ENCODE measurements around the gene CEP112.

CEP112 gene

DNA sequence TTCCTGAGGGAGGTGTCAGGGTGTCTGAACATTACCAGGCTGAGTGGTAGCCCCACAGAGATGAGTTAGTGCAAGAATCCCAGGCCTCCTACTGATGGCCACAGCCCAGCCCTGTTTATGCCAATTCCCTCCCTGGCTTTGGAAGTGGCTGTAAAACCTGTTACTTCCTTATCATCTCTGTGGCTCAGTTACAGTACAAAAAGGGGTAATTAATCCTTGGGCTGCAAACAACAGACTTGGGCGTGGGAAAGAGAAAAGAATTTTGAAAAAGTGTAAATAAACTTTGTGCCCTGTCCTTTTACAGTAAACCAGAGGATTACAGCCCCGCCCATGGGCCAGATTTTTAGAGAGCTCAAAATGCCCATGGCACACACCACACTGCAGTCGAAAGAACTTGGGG is 557.4 kb downstream of the CEP112 start:
- Histone ChIP-seq H3K27me3 (ENCODE audit: insufficient read depth, low read depth) (no peaks in the 10 kb centered on the region), H3K27ac (no peak overlapping the region), H3K4me1 (ENCODE audit: low read depth, poor library complexity, severe bottlenecking) (no peaks in the 10 kb centered on the region), H3K36me3 (ENCODE audit: insufficient read depth) (no peaks in the 10 kb centered on the region), H3K4me3 (IDR thresholded peaks at IDR 0.05; ENCODE audit: insufficient read depth, low read depth, low read length) (no peak overlapping the region), H3K79me2 (ENCODE audit: insufficient read depth, low read depth) (no peaks in the 10 kb centered on the region), H4K20me1 (ENCODE audit: insufficient read depth) (no peaks in the 10 kb centered on the region), H3K4me2 (no peak overlapping the region), H3K9ac (no peak overlapping the region), H2AFZ (ENCODE audit: low read depth) (no peak overlapping the region)
- TF ChIP-seq CTCF (conservative IDR thresholded peaks at IDR 0.05; ENCODE audit: low read depth, low read length) = no peak

DNA sequence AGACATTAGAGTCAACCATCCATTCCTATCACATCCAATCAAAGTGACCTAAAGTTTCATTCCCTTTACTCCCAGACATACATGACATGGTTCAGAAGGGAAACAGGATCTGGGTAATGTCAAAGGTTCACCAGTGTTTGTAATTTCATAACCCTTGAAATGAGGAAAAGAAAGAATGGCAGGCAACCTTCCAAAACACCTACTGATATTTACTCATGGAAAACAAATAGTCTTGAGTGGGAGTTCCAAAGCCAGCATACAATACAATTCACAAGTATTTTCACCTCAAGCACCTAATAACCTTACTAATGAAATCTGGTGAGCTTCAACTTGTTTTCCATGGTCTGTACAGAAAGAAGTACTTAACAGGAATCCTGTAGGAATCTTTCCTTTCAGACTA is 557.9 kb downstream of the CEP112 start:
- Histone ChIP-seq H3K4me2 (no peak overlapping the region), H3K27ac (no peak overlapping the region), H3K79me2 (ENCODE audit: insufficient read depth, low read depth) (no peaks in the 10 kb centered on the region), H3K4me1 (ENCODE audit: low read depth, poor library complexity, severe bottlenecking) (no peaks in the 10 kb centered on the region), H3K36me3 (ENCODE audit: insufficient read depth) (no peaks in the 10 kb centered on the region), H3K9ac (no peak overlapping the region), H2AFZ (ENCODE audit: low read depth) (no peak overlapping the region), H4K20me1 (ENCODE audit: insufficient read depth) (no peaks in the 10 kb centered on the region), H3K27me3 (ENCODE audit: insufficient read depth, low read depth) (no peaks in the 10 kb centered on the region), H3K4me3 (IDR thresholded peaks at IDR 0.05; ENCODE audit: insufficient read depth, low read depth, low read length) (no peak overlapping the region)
- no peak for TF ChIP-seq CTCF (conservative IDR thresholded peaks at IDR 0.05; ENCODE audit: low read depth, low read length)

GRCh38 chr17:65633146-65633881 is 558.6 kb downstream of the CEP112 start:
- no peak overlapping the region for H2AFZ ChIP-seq (ENCODE audit: low read depth)
- H3K4me3 ChIP-seq (IDR thresholded peaks at IDR 0.05; ENCODE audit: insufficient read depth, low read depth, low read length) = no peak overlapping the region
- no peak overlapping the region for H3K27ac ChIP-seq
- H3K36me3 ChIP-seq (ENCODE audit: insufficient read depth) = no peaks in the 10 kb centered on the region
- no peaks in the 10 kb centered on the region for H4K20me1 ChIP-seq (ENCODE audit: insufficient read depth)
- H3K9ac ChIP-seq = no peak overlapping the region
- no peaks in the 10 kb centered on the region for H3K27me3 ChIP-seq (ENCODE audit: insufficient read depth, low read depth)
- no peaks in the 10 kb centered on the region for H3K79me2 ChIP-seq (ENCODE audit: insufficient read depth, low read depth)
- no peak for TF ChIP-seq CTCF (conservative IDR thresholded peaks at IDR 0.05; ENCODE audit: low read depth, low read length)
- H3K4me2 ChIP-seq = no peak overlapping the region
- H3K4me1 ChIP-seq (ENCODE audit: low read depth, poor library complexity, severe bottlenecking) = no peaks in the 10 kb centered on the region

DNA sequence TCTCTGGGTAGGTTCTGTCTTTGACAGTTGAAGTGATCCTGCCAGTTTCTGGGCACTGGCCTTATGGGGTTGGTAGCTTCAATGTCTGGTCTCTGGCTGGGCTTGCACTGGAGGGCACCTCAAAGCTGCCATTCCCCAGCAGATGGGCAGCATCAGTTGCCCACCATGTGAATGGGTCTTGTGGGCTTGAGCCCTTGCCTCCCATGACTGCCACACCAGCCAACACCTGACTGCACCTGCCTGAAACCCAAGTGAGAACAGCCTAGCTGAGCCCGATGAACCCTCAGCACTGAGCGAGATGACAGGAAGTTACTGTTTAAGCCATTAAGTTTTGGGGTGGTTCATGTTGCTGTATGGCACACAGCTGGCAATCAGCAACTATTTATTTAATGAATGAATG is 561.4 kb downstream of the CEP112 start:
- no peak overlapping the region for H3K4me3 ChIP-seq (IDR thresholded peaks at IDR 0.05; ENCODE audit: insufficient read depth, low read depth, low read length)
- H3K36me3 ChIP-seq (ENCODE audit: insufficient read depth) = no peaks in the 10 kb centered on the region
- TF ChIP-seq CTCF (conservative IDR thresholded peaks at IDR 0.05; ENCODE audit: low read depth, low read length) = no peak
- no peaks in the 10 kb centered on the region for H4K20me1 ChIP-seq (ENCODE audit: insufficient read depth)
- H3K4me2 ChIP-seq = no peak overlapping the region
- H3K27ac ChIP-seq = no peak overlapping the region
- no peaks in the 10 kb centered on the region for H3K4me1 ChIP-seq (ENCODE audit: low read depth, poor library complexity, severe bottlenecking)
- H3K79me2 ChIP-seq (ENCODE audit: insufficient read depth, low read depth) = no peaks in the 10 kb centered on the region
- no peaks in the 10 kb centered on the region for H3K27me3 ChIP-seq (ENCODE audit: insufficient read depth, low read depth)
- no peak overlapping the region for H2AFZ ChIP-seq (ENCODE audit: low read depth)
- H3K9ac ChIP-seq = no peak overlapping the region
